H1 (cell line): Measurements from ENCODE around the gene UTS2R. TPM values are rescaled to one million over a fixed set of nuclear protein-coding genes. Genes with fewer than 3 reads are reported as not detected.

Experiments
- CTCF ChIA-PET: fragments of 300-600 bp; sonication (Branson Sonifier 250); formaldehyde crosslinking; loops from one replicate; lab custom pipeline; 2021; ENCODE audit not compliant: partially characterized antibody; lab: Charles Lee
- POLR2A ChIA-PET: fragments of 300-600 bp; sonication (Branson Sonifier 250); formaldehyde crosslinking; loops from one replicate; lab custom pipeline; 2021; ENCODE audit warnings: inconsistent platforms; ENCODE audit not compliant: partially characterized antibody; lab: Charles Lee
- DNase-seq, 2 experiments: peaks; one replicate each; pipeline versions ENCODE4 v3.0.0 to v3.0.0-alpha.2; 2010 to 2022; ENCODE audit warnings: low spot score in 2 of 2, low read depth in 1 of 2, mixed read lengths in 1 of 2
- FAIRE-seq: peaks from 2 replicates; lab custom pipeline; 2011; peaks lifted over from hg19 to GRCh38; lab: Jason Lieb, UNC
- H2AFZ ChIP-seq: 2 replicates; pipeline ENCODE4 v1.8.1; 2012; ENCODE audit warnings: low read length, inconsistent platforms
- H2AK5ac ChIP-seq: 2 replicates; pipeline ENCODE4 v1.6.1; 2013; ENCODE audit warnings: low read depth, low read length
- H2BK120ac ChIP-seq: replicated peaks from 2 replicates; pipeline ENCODE3; 2013; ENCODE audit warnings: low read depth, low read length, inconsistent platforms
- H2BK12ac ChIP-seq: 2 replicates; pipeline ENCODE4 v1.6.1; 2013; ENCODE audit warnings: low read depth, low read length
- H2BK15ac ChIP-seq: 2 replicates; pipeline ENCODE4 v1.6.1; 2013; ENCODE audit warnings: low read length
- H2BK20ac ChIP-seq: 2 replicates; pipeline ENCODE4 v1.6.1; 2013; ENCODE audit warnings: low read length
- H2BK5ac ChIP-seq: 2 replicates; pipeline ENCODE4 v1.6.1; 2013; ENCODE audit warnings: low read depth, low read length
- H3K14ac ChIP-seq: 2 replicates; pipeline ENCODE4 v1.6.1; 2013; ENCODE audit warnings: inconsistent platforms; ENCODE audit not compliant: insufficient read length
- H3K18ac ChIP-seq: 2 replicates; pipeline ENCODE4 v1.6.1; 2013; ENCODE audit warnings: low read length; ENCODE audit errors: extremely low read depth
- H3K23ac ChIP-seq: 2 replicates; pipeline ENCODE4 v1.6.1; 2013; ENCODE audit warnings: inconsistent platforms; ENCODE audit not compliant: insufficient read length
- H3K23me2 ChIP-seq: 2 replicates; pipeline ENCODE4 v1.6.1; 2013; ENCODE audit warnings: low read depth, low read length
- H3K27ac ChIP-seq: 2 replicates; pipeline ENCODE4 v1.6.1; 2011; ENCODE audit warnings: low read depth, low read length, inconsistent platforms
- H3K27me3 ChIP-seq, 4 experiments: replicated peaks in 1 of 4; 1 replicate in 1 of 4; 2 replicates in 3 of 4; pipeline versions ENCODE4 v1.6.1 to v1.8.1; 2011 to 2013; ENCODE audit warnings: low read length in 3 of 4, mild to moderate bottlenecking in 3 of 4, inconsistent platforms in 2 of 4, mixed read lengths in 2 of 4, moderate library complexity in 1 of 4; ENCODE audit not compliant: control insufficient read depth in 3 of 4, insufficient read depth in 3 of 4; ENCODE audit errors: extremely low read depth in 1 of 4
- H3K36me3 ChIP-seq, 4 experiments: 2 replicates each; pipeline versions ENCODE4 v1.6.1 to v1.8.1; 2011 to 2013; ENCODE audit warnings: mild to moderate bottlenecking in 4 of 4, low read length in 3 of 4, moderate library complexity in 2 of 4, control low read depth in 1 of 4, inconsistent platforms in 1 of 4; ENCODE audit not compliant: insufficient read depth in 4 of 4, control insufficient read depth in 2 of 4
- H3K4ac ChIP-seq: replicated peaks from 2 replicates; pipeline ENCODE3; 2013; ENCODE audit warnings: low read length, low read depth, mixed read lengths, inconsistent platforms; ENCODE audit not compliant: insufficient read length
- H3K4me1 ChIP-seq, 4 experiments: replicated peaks in 1 of 4; 1 replicate in 1 of 4; 2 replicates in 3 of 4; pipeline versions ENCODE4 v1.6.1 to v1.8.1; 2011 to 2013; ENCODE audit warnings: low read length in 3 of 4, inconsistent platforms in 2 of 4, mixed read lengths in 1 of 4; ENCODE audit not compliant: insufficient read depth in 4 of 4, control insufficient read depth in 3 of 4
- H3K4me2 ChIP-seq, 2 experiments: 2 replicates each; pipeline versions ENCODE4 v1.6.1 to v1.8.1; 2011 to 2013; ENCODE audit warnings: low read depth in 2 of 2, low read length in 2 of 2, control low read depth in 1 of 2, inconsistent platforms in 1 of 2, mild to moderate bottlenecking in 1 of 2; ENCODE audit not compliant: insufficient read depth in 1 of 2
- H3K4me3 ChIP-seq, 4 experiments: fragments of 200-600, 300-600 bp in 1 of 4; sonication (generic), shearing (Covaris generic), sonication (Bioruptor Twin) in 1 of 4; 2 replicates each; pipeline versions ENCODE4 v1.5.1 to v1.8.1; 2011 to 2016; ENCODE audit warnings: low read length in 4 of 4, low read depth in 3 of 4, control low read depth in 2 of 4, inconsistent platforms in 2 of 4, mild to moderate bottlenecking in 2 of 4, mixed read lengths in 1 of 4, moderate library complexity in 1 of 4; ENCODE audit not compliant: insufficient read depth in 2 of 4; ENCODE audit errors: extremely low read depth in 1 of 4
- H3K56ac ChIP-seq: replicated peaks from 2 replicates; pipeline ENCODE3; 2013; ENCODE audit warnings: low read depth, mild to moderate bottlenecking, mixed read lengths, low read length, inconsistent platforms; ENCODE audit not compliant: insufficient read length
- H3K79me1 ChIP-seq: 2 replicates; pipeline ENCODE4 v1.6.1; 2013; ENCODE audit warnings: low read depth, low read length, control low read depth
- H3K79me2 ChIP-seq, 2 experiments: 2 replicates each; pipeline versions ENCODE4 v1.6.1 to v1.8.1; 2012 to 2013; ENCODE audit warnings: low read length in 2 of 2, mild to moderate bottlenecking in 2 of 2, inconsistent platforms in 1 of 2; ENCODE audit not compliant: insufficient read depth in 2 of 2, control insufficient read depth in 1 of 2
- H3K9ac ChIP-seq, 4 experiments: replicated peaks in 1 of 4; 1 replicate in 1 of 4; 2 replicates in 3 of 4; pipeline versions ENCODE4 v1.6.1 to v1.8.1; 2011 to 2013; ENCODE audit warnings: low read depth in 3 of 4, low read length in 3 of 4, control low read depth in 2 of 4, mild to moderate bottlenecking in 2 of 4, moderate library complexity in 2 of 4, inconsistent platforms in 1 of 4; ENCODE audit errors: extremely low read depth in 1 of 4
- H3K9me3 ChIP-seq, 2 experiments: 2 replicates each; pipeline versions ENCODE4 v1.6.1 to v1.8.1; 2012 to 2013; ENCODE audit warnings: mild to moderate bottlenecking in 2 of 2, moderate library complexity in 2 of 2, control low read depth in 1 of 2, inconsistent platforms in 1 of 2, low read depth in 1 of 2, low read length in 1 of 2, mixed read lengths in 1 of 2; ENCODE audit not compliant: insufficient read depth in 2 of 2
- H4K20me1 ChIP-seq, 2 experiments: replicated peaks in 1 of 2; 2 replicates each; pipeline versions ENCODE3 to v1.8.1; 2011 to 2013; ENCODE audit warnings: inconsistent platforms in 2 of 2, low read length in 2 of 2, mild to moderate bottlenecking in 1 of 2; ENCODE audit not compliant: insufficient read depth in 2 of 2, control insufficient read depth in 1 of 2
- H4K5ac ChIP-seq: 2 replicates; pipeline ENCODE4 v1.6.1; 2013; ENCODE audit warnings: low read length, low read depth, mixed read lengths, inconsistent platforms; ENCODE audit not compliant: insufficient read length
- H4K8ac ChIP-seq: 2 replicates; pipeline ENCODE4 v1.8.0; 2013; ENCODE audit warnings: mild to moderate bottlenecking, moderate library complexity, low read length, inconsistent platforms; ENCODE audit not compliant: insufficient read depth; ENCODE audit errors: extremely low read depth
- H4K91ac ChIP-seq: replicated peaks from 2 replicates; pipeline ENCODE3; 2013; ENCODE audit warnings: low read length, mixed read lengths, inconsistent platforms; ENCODE audit not compliant: insufficient read length
- WGBS, 2 experiments: shearing (Covaris generic) in 1 of 2; methylation state at CpG; one replicate each; pipeline versions ENCODE4 v1.1.6 to v1.1.7; 2013 to 2015; ENCODE audit warnings: low lambda C conversion rate in 2 of 2, mixed read lengths in 2 of 2, inconsistent platforms in 1 of 2, low coverage in 1 of 2, missing lambda C conversion rate in 1 of 2; ENCODE audit not compliant: insufficient replicate concordance in 2 of 2, insufficient coverage in 1 of 2, insufficient read length in 1 of 2; ENCODE audit errors: extremely low coverage in 1 of 2, missing lambda C conversion rate in 1 of 2; 5-methylcytosine and 5-hydroxymethylcytosine counted together
- polyA plus RNA-seq, 7 experiments: library from polyadenylated mRNA; depleted of rRNA in 3 of 7; stranded (reverse) in 5 of 7; unstranded in 2 of 7; fragments of >200 nt in 5 of 7; fragments of 200-250 nt in 2 of 7; gene quantifications; 1 replicate in 5 of 7; 2 replicates in 1 of 7; 4 replicates in 1 of 7; pipeline versions ENCODE4 v1.2.1 to v1.2.3, GENCODE V29; 2011 to 2013; ENCODE audit warnings: missing spikeins in 2 of 7, mixed read lengths in 2 of 7
- total RNA-seq: library from RNA; stranded (reverse); fragmentation: NEBNext Ultra II Directional; extraction: Animal tissue kit (Norgen Biotek cat#: 25700); gene quantifications from 2 replicates; pipeline ENCODE4 v1.2.1, GENCODE V29; 2021

UTS2R gene
- total and polyA plus RNA-seq, 2 of the 8 experiments (the other 6 are each of a cell fraction or from before 2014, with no cell fraction given): 0.27 TPM; not detected in 1

GRCh38 chr17:82397449-82398335 lies 26.1 kb downstream of the UTS2R start:
- no peak overlapping the region for H4K5ac ChIP-seq
- H2BK12ac ChIP-seq: no peak overlapping the region; the same call in 1 of the 2 replicates
- no peak overlapping the region for H3K4me3 ChIP-seq
- 85% methylated on average over 33 of the region's 38 CpGs; no CpG with 5 or more reads in 1 of the 2 experiments for WGBS, 2 experiments
- peaks cover 0 to 4% of the 10 kb centered on the region in 2 experiments for H4K20me1 ChIP-seq
- H3K4me2 ChIP-seq: no peak overlapping the region
- H3K23me2 ChIP-seq: no peaks in the 10 kb centered on the region
- H3K9ac ChIP-seq: no peak overlapping the region
- H3K9me3 ChIP-seq: no peaks in the 10 kb centered on the region
- H4K91ac ChIP-seq: no peak overlapping the region
- no peak overlapping the region for H2BK20ac ChIP-seq
- H3K36me3 ChIP-seq: no peaks in the 10 kb centered on the region; a peak in 1 of 8 replicates
- ChIA-PET POLR2A (interaction anchor here (0.6 to 1.1 kb wide), 3 partner anchors 21 to 28 kb away, joined by 3 read pairs; partner anchors contain the start of gene OGFOD3), CTCF (interaction anchor here (0.7 kb wide), 1 partner anchor 34 kb away, joined by 3 read pairs; no protein-coding TSS in a partner anchor)
- no peaks in the 10 kb centered on the region for H3K79me1 ChIP-seq
- no peak overlapping the region for H3K23ac ChIP-seq
- no peak overlapping the region for H3K27ac ChIP-seq
- no peaks in the 10 kb centered on the region for H3K4me1 ChIP-seq
- no peak overlapping the region for H2BK15ac ChIP-seq
- H2BK5ac ChIP-seq: no peak overlapping the region
- no peaks in the 10 kb centered on the region for H3K79me2 ChIP-seq
- no peak overlapping the region for H3K18ac ChIP-seq
- H2AK5ac ChIP-seq: no peak overlapping the region
- H3K4ac ChIP-seq: no peak overlapping the region
- no peak overlapping the region for H4K8ac ChIP-seq
- DNase-seq (no peak), FAIRE-seq (no peak)
- no peak overlapping the region for H2AFZ ChIP-seq
- no peak overlapping the region for H3K56ac ChIP-seq
- no peaks in the 10 kb centered on the region for H3K27me3 ChIP-seq
- H2BK120ac ChIP-seq: no peak overlapping the region
- H3K14ac ChIP-seq: no peak overlapping the region
